Sigmoid colon (tissue), 4 donors: Measurements from ENCODE around the gene COL23A1.

Source experiments
- POLR2A ChIP-seq, 2 donors: fragments of 450-650 bp; IDR thresholded peaks; one replicate each; pipeline ENCODE4 v1.6.1; 2016; ENCODE audit warnings: antibody characterized with exemption in 2 of 2, mild to moderate bottlenecking in 2 of 2, moderate library complexity in 2 of 2
- POLR2AphosphoS5 ChIP-seq, 4 donors: sonication (generic); formaldehyde crosslinking; IDR thresholded peaks; one replicate each; pipeline ENCODE4 v1.6.1; 2017; ENCODE audit warnings: antibody characterized with exemption in 4 of 4
- TF ChIP-seq, protein P1 (sequence below), 4 experiments: fragments of 450-650 bp in 3 of 4; fragments of 200-600 bp in 1 of 4; IDR thresholded peaks; one replicate each; pipeline ENCODE4 v1.5.1; 2016 to 2019; ENCODE audit warnings: antibody characterized with exemption in 4 of 4, mild to moderate bottlenecking in 3 of 4, moderate library complexity in 2 of 4

DNA sequence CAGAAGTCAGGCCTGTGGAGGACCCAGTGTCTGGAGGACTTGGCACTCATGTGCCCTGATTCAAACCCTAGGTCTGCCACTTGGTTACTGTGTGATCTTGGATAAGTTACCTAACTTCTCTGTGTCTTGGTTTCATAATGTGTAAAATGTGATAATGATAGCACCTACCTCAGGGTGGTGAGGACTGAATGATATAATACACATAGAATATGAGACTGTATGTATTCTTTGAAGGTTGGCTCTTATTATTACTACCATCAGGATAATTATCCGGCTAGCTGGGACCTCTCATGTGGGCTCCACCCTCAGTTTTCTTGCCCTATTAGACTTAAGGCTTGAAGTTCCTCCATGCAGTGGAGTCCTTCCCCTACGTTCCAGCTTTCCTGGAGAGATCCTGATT is 172.2 kb downstream of the COL23A1 start:
- TF ChIP-seq POLR2AphosphoS5 (IDR thresholded peaks at IDR 0.05) (no peak), POLR2A (IDR thresholded peaks at IDR 0.05) (no peak)
- TF ChIP-seq, protein P1, sequence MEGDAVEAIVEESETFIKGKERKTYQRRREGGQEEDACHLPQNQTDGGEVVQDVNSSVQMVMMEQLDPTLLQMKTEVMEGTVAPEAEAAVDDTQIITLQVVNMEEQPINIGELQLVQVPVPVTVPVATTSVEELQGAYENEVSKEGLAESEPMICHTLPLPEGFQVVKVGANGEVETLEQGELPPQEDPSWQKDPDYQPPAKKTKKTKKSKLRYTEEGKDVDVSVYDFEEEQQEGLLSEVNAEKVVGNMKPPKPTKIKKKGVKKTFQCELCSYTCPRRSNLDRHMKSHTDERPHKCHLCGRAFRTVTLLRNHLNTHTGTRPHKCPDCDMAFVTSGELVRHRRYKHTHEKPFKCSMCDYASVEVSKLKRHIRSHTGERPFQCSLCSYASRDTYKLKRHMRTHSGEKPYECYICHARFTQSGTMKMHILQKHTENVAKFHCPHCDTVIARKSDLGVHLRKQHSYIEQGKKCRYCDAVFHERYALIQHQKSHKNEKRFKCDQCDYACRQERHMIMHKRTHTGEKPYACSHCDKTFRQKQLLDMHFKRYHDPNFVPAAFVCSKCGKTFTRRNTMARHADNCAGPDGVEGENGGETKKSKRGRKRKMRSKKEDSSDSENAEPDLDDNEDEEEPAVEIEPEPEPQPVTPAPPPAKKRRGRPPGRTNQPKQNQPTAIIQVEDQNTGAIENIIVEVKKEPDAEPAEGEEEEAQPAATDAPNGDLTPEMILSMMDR (IDR thresholded peaks at IDR 0.05): no peak
